ENCODE measurements around the gene OARD1. TPM values are rescaled to one million over a fixed set of nuclear protein-coding genes. Genes with fewer than 3 reads are reported as not detected.

Gene OARD1
- total and polyA plus RNA-seq, 12 donors, result 13.7 to 31.2 (median 17.0) TPM

DNA sequence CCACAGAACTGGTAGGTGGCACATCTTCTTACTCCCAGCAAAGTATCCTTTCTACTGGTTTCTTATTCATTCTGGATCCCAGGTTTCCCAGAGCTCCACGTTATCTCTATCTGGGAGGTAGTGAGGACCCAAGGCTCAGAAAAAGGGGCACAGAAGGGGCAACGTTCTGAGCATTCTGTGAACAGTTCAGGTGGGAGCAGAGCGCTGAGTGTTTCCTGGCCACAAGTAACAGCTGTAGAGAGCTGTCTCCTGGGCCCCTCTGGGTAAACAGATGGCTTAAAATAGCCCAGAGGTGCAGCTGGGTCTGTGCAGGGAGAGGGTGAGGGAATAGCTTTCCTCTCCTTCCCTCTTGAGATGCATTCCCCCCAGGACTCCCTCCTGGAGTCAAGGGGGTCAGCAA, 17.0 kb downstream of the OARD1 start:
- ATAC-seq, result peak in 7 of 8 donors; percentile 30 to 77 (median 70)
- H3K9me3 ChIP-seq, result no peaks in the 10 kb centered on the region
- H3K4me1 ChIP-seq, result peaks cover 5 to 68% (median 31%) of the 10 kb centered on the region in 9 donors
- whole genome bisulfite sequencing, 2 donors, result 27 to 49% methylated on average over 3 of the region's 3 CpGs
- no peaks in the 10 kb centered on the region for H3K27me3 ChIP-seq
- peak; percentile 26 to 49 for DNase-seq
- TF ChIP-seq, protein P1, sequence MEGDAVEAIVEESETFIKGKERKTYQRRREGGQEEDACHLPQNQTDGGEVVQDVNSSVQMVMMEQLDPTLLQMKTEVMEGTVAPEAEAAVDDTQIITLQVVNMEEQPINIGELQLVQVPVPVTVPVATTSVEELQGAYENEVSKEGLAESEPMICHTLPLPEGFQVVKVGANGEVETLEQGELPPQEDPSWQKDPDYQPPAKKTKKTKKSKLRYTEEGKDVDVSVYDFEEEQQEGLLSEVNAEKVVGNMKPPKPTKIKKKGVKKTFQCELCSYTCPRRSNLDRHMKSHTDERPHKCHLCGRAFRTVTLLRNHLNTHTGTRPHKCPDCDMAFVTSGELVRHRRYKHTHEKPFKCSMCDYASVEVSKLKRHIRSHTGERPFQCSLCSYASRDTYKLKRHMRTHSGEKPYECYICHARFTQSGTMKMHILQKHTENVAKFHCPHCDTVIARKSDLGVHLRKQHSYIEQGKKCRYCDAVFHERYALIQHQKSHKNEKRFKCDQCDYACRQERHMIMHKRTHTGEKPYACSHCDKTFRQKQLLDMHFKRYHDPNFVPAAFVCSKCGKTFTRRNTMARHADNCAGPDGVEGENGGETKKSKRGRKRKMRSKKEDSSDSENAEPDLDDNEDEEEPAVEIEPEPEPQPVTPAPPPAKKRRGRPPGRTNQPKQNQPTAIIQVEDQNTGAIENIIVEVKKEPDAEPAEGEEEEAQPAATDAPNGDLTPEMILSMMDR (IDR thresholded peaks at IDR 0.05), result no peak
- H3K27ac ChIP-seq, result peak overlapping the region; percentile 77 to 94 (median 88)
- intact Hi-C loops (cut with DNase I), result no loop called here
- H3K36me3 ChIP-seq, result peaks cover 0 to 7% (median 0%) of the 10 kb centered on the region in 9 donors
- H3K4me3 ChIP-seq, result peak overlapping the region; percentile 4 to 55 (median 46)

DNA sequence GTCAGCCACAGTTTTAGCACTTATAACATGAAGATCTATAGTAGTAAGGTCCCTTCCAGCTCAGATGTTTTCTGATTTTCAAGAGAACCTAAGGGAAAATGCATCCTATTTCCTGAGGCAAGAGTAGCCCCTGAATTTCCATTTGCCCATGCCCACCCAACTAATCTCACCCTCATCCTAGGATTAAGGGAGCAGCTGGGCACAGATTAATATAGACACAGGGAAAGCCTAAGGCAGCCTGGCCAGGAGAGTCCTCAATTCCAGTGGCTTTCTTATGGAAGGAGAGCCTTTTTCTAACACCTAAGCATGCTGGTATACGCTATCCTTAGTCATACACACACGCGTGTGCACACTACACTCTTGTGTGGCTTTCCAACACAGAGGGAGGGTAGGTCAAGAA, 17.6 kb downstream of the OARD1 start:
- Histone ChIP-seq H3K4me1 (peaks cover 5 to 68% (median 37%) of the 10 kb centered on the region in 9 donors), H3K27ac (peak overlapping the region; percentile 77 to 94 (median 88)), H3K9me3 (no peaks in the 10 kb centered on the region), H3K4me3 (peak overlapping the region; percentile 34 to 55 (median 46)), H3K36me3 (peaks cover 0 to 6% (median 0%) of the 10 kb centered on the region in 9 donors), H3K27me3 (no peaks in the 10 kb centered on the region)
- WGBS, 2 donors, result 48 to 76% methylated on average over 3 of the region's 3 CpGs
- DNase-seq (no peak), ATAC-seq (no peak)
- intact Hi-C loops (cut with DNase I), result no loop called here
- TF ChIP-seq, protein P1 (IDR thresholded peaks at IDR 0.05), result no peak

DNA sequence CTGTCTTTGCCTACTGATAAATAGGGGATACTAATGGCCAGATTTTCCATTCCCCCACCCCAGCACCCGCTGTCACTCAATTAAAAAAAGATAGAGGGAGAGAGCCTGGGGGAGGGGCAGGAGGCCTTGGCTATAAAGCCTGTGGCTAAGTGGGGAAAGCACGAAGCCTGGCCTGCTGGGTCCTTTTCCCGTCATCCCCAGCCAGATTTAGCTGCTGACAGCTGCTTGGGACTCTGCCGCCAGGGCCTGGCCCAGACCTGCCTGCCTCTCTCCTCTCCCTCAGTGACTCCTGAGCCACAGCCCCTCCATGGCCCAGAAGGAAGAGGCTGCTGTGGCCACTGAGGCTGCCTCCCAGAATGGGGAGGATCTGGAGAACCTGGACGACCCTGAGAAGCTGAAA, 19.1 kb downstream of the OARD1 start, which contains the start of gene APOBEC2:
Gene APOBEC2, plus strand, starts transcription at position 162 of the 400 bp plus-strand sequence. Its CDS starts 146 bp downstream, at position 308.
- peak within 1 kb of the TSS; percentile 77 to 94 (median 88) for H3K27ac ChIP-seq
- TF ChIP-seq, protein P1 (IDR thresholded peaks at IDR 0.05), result no peak
- 22 to 51% methylated on average over 5 of the region's 5 CpGs for WGBS, 2 donors
- H3K4me3 ChIP-seq, result peak within 1 kb of the TSS; percentile 34 to 55 (median 46)
- intact Hi-C loops (cut with DNase I), result no loop called here
- H3K36me3 ChIP-seq, result peaks cover 0 to 5% (median 0%) of the 10 kb centered on the region in 9 donors
- no peaks in the 10 kb centered on the region for H3K9me3 ChIP-seq
- peak; percentile 74 to 92 (median 89) for ATAC-seq
- peak; percentile 78 to 86 for DNase-seq
- H3K4me1 ChIP-seq, result peaks cover 0 to 70% (median 32%) of the 10 kb centered on the region in 9 donors
- H3K27me3 ChIP-seq, result no peaks in the 10 kb centered on the region

DNA sequence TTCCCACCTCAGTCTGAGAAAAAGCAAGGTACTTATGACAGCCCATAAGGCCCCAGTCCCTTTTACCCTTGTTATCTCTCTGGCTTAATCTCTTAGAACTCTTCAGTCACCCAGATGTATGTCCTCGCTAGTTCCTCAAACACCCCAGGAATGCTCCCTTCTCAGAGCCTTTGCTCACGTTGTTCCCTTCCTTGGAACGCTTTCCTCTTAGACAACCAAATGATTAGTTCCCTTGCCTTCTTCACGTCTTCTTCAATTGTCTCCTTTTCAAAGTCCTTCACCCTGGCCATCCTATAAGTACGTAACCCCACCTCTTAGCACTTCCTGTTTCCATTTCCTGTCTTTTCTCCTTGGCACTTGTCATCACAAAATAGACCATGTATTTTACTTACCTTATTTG, 20.3 kb downstream of the OARD1 start:
- TF ChIP-seq, protein P1 (IDR thresholded peaks at IDR 0.05), result no peak
- WGBS, 2 donors, result 53 to 54% methylated on average over 5 of the region's 5 CpGs
- ATAC-seq (no peak), DNase-seq (no peak)
- Histone ChIP-seq H3K4me3 (no peak overlapping the region), H3K9me3 (no peaks in the 10 kb centered on the region), H3K36me3 (no peaks in the 10 kb centered on the region), H3K27me3 (no peaks in the 10 kb centered on the region), H3K27ac (peak overlapping the region in 9 of 10 donors; percentile 8 to 94 (median 84)), H3K4me1 (peaks cover 0 to 61% (median 27%) of the 10 kb centered on the region in 9 donors)
- intact Hi-C loops (cut with DNase I), result no loop called here

Data from heart right ventricle (tissue), 16 donors.